Heart left ventricle (tissue), 16 donors: Measurements from ENCODE around the gene GFRAL. TPM values are rescaled to one million over a fixed set of nuclear protein-coding genes. Genes with fewer than 3 reads are reported as not detected.

Source experiments
- ATAC-seq, 4 donors: fragments of 200-7000 bp; cut with Tn5 transposase; one replicate each; pipeline ENCODE4 v1.9.1; 2020 to 2022; ENCODE audit warnings: moderate library complexity in 4 of 4, mild to moderate bottlenecking in 3 of 4, moderate number of reproducible peaks in 1 of 4
- DNase-seq, 5 donors: peaks; one replicate each; pipeline ENCODE4 v3.0.0-alpha.2; 2020
- H3K27ac ChIP-seq, 12 donors: fragments of 200-600 bp; sonication (generic) in 4 of 12; one replicate each; pipeline versions ENCODE4 v1.5.0 to v1.8.0; 2016 to 2022; ENCODE audit warnings: mild to moderate bottlenecking in 2 of 12
- H3K27me3 ChIP-seq, 9 donors: fragments of 200-600 bp; sonication (generic) in 2 of 9; one replicate each; pipeline versions ENCODE4 v1.5.1 to v1.8.0; 2016 to 2022; ENCODE audit warnings: mild to moderate bottlenecking in 3 of 9
- H3K36me3 ChIP-seq, 9 donors: fragments of 200-600 bp; sonication (generic) in 2 of 9; one replicate each; pipeline versions ENCODE4 v1.5.0 to v1.8.0; 2018 to 2022; ENCODE audit warnings: mild to moderate bottlenecking in 2 of 9
- H3K4me1 ChIP-seq, 12 donors: fragments of 200-600 bp; sonication (generic) in 4 of 12; one replicate each; pipeline versions ENCODE4 v1.5.0 to v1.8.0; 2016 to 2022; ENCODE audit warnings: mild to moderate bottlenecking in 3 of 12
- H3K4me3 ChIP-seq, 12 donors: fragments of 200-600 bp; sonication (generic) in 4 of 12; one replicate each; pipeline versions ENCODE4 v1.5.0 to v1.8.0; 2017 to 2022; ENCODE audit warnings: mild to moderate bottlenecking in 9 of 12, moderate library complexity in 4 of 12
- H3K9me3 ChIP-seq, 12 donors: fragments of 200-600 bp; sonication (generic) in 4 of 12; one replicate each; pipeline versions ENCODE4 v1.5.0 to v1.8.0; 2016 to 2022; ENCODE audit warnings: mild to moderate bottlenecking in 1 of 12
- POLR2A ChIP-seq, 2 donors: fragments of 450-650 bp; IDR thresholded peaks; one replicate each; pipeline ENCODE4 v1.6.1; 2017; ENCODE audit warnings: antibody characterized with exemption in 2 of 2, mild to moderate bottlenecking in 2 of 2, moderate library complexity in 2 of 2
- WGBS, 4 donors: extraction: QIAGEN DNeasy Blood & Tissue Kit in 2 of 4; methylation state at CpG; one replicate each; pipeline versions ENCODE4 v1.1.5 to v1.1.7; 2013 to 2018; 5-methylcytosine and 5-hydroxymethylcytosine counted together
- intact Hi-C, 10 donors: fragments of 100-400 bp; cut with DNase I; formaldehyde crosslinking; loops; one replicate each; pipeline versions ENCODE4 v1.11.1 to v1.14.2; 2022
- polyA plus RNA-seq, 2 donors: library from polyadenylated mRNA; stranded (reverse); fragments of 200-250 nt; gene quantifications; one replicate each; pipeline ENCODE4 v1.2.3, GENCODE V29; 2013
- total RNA-seq, 9 donors: library from RNA; depleted of rRNA in 2 of 9; stranded (reverse); fragments of >200 nt in 2 of 9; fragmentation: NEBNext Ultra II Directional in 3 of 9; extraction: Animal tissue kit (Norgen Biotek cat#: 25700) in 3 of 9; gene quantifications; one replicate each; pipeline versions ENCODE4 v1.1.0 to v1.2.4, GENCODE V29; 2016 to 2023
- TF ChIP-seq, protein P1 (sequence below), 12 donors: fragments of 200-600 bp; sonication (generic) in 4 of 12; IDR thresholded peaks; one replicate each; pipeline versions ENCODE4 v1.5.0 to v1.8.0; 2018 to 2022; ENCODE audit warnings: antibody characterized with exemption in 12 of 12, mild to moderate bottlenecking in 5 of 12
- donor health status: ischemic (EF 13 %, LVEDD 7.1; RV severe dilation, severe dysfunction).
- donor health status: healthy with polysubstance abuse.
- donor health status: DM: no; HTN: yes; CAD: no.
- donor health status: DM: no; HTN: no; CAD: no.
- donor health status: ischemic (EF 25% LVEDD 6.9; RV normal size, moderate dysfunction).
- donor health status: ischemic (EF 25% LVEDD 5.7; RV mildly dilated, moderate dysfunction).
- donor health status: healthy.
- donor health status: DM: yes; HTN: yes; CAD: no.
- donor health status: ischemic (EF 35%, LVEDD 5.7; RV mildly dilated, moderate dysfunction).
- donor health status: nonischemic (EF 11% LVEDD 7.7; RV severe dilation, severe dysfunction).
- donor health status: DM: yes; HTN: yes; CAD: no.
- donor health status: PGD.
- donor health status: ischemic (EF 29% LVEDD 5.4; RV normal size, mild dysfunction).
- donor health status: nonischemic (EF 23%, LVEDD 6.1; RV moderate dilation, normal function).

Gene GFRAL
- total and polyA plus RNA-seq, 11 donors = not detected

DNA sequence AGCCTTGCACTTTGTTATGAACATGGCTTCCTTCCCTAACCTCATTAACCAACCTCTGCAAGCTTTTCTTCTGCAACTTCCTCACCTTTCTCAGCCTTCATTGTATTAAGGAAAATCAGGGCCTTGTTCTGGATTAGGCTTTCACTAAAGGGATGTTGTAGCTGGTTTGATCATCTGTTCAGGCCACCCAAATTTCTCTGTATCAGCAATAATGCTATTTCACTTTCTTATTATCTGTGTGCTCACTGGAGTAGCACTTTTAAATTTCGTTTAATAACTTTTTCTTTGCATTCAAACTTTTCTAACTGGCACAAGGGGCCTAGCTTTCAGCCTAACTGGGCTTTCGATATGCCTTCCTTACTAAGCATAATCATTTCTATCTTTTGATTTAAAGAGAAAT lies 96.7 kb downstream of the GFRAL start:
- no peak for DNase-seq
- 54 to 77% (median 75%) methylated on average over 2 of the region's 2 CpGs for WGBS, 4 donors

DNA sequence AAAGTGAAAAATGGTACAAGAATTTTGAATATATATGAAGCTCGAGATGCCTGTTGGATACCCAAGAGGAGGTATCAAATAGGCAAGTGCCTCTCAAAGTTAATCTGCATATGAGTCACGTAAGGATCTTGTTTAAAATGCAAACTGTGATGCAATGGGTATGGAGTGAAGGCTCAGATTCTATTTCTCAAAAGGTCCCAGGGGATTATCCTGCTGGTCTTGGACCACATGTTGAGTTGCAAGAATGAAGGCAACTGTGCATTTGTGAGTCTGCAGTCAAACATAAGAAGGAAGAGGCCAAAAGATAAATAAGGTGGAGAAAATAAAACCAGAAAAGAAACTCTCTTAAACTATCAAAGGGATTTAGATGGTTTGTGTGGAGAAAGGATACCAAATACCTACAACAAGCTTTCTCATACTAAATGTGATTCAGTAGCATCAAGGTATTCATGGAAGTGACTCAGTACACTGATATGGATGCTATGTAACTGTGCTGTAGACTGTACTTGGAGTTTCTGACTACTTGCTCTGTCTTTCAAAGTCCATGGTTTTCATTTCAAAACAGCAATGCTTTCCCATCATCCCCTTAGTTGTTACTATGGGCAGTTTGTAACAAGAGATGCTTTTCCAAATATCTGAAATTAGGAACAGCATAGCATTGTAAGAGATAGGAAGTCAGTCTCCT lies 106.3 kb downstream of the GFRAL start:
- Histone ChIP-seq H3K4me3 (no peak overlapping the region), H3K9me3 (no peaks in the 10 kb centered on the region), H3K27me3 (no peaks in the 10 kb centered on the region), H3K27ac (no peak overlapping the region), H3K4me1 (no peaks in the 10 kb centered on the region), H3K36me3 (no peaks in the 10 kb centered on the region)
- ATAC-seq (no peak), DNase-seq (no peak)
- no peak for TF ChIP-seq POLR2A (IDR thresholded peaks at IDR 0.05)
- intact Hi-C loops = loop anchor here in 1 of 10 donors (10.0 kb wide), 1 partner anchor 139 kb away; no protein-coding TSS in a partner anchor
- WGBS, 4 donors = 66 to 74% (median 70%) methylated on average over 2 of the region's 2 CpGs

More for the DNA sequence above, 96.7 kb downstream of the GFRAL start:
- no peaks in the 10 kb centered on the region for H3K4me1 ChIP-seq
- H3K27me3 ChIP-seq = no peaks in the 10 kb centered on the region
- TF ChIP-seq POLR2A (IDR thresholded peaks at IDR 0.05) = no peak
- TF ChIP-seq, protein P1, sequence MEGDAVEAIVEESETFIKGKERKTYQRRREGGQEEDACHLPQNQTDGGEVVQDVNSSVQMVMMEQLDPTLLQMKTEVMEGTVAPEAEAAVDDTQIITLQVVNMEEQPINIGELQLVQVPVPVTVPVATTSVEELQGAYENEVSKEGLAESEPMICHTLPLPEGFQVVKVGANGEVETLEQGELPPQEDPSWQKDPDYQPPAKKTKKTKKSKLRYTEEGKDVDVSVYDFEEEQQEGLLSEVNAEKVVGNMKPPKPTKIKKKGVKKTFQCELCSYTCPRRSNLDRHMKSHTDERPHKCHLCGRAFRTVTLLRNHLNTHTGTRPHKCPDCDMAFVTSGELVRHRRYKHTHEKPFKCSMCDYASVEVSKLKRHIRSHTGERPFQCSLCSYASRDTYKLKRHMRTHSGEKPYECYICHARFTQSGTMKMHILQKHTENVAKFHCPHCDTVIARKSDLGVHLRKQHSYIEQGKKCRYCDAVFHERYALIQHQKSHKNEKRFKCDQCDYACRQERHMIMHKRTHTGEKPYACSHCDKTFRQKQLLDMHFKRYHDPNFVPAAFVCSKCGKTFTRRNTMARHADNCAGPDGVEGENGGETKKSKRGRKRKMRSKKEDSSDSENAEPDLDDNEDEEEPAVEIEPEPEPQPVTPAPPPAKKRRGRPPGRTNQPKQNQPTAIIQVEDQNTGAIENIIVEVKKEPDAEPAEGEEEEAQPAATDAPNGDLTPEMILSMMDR (IDR thresholded peaks at IDR 0.05) = no peak
- no peak overlapping the region for H3K4me3 ChIP-seq
- H3K9me3 ChIP-seq = no peaks in the 10 kb centered on the region
- no peak overlapping the region for H3K27ac ChIP-seq
- intact Hi-C loops = no loop called here
- no peaks in the 10 kb centered on the region for H3K36me3 ChIP-seq
- no peak for ATAC-seq

DNA sequence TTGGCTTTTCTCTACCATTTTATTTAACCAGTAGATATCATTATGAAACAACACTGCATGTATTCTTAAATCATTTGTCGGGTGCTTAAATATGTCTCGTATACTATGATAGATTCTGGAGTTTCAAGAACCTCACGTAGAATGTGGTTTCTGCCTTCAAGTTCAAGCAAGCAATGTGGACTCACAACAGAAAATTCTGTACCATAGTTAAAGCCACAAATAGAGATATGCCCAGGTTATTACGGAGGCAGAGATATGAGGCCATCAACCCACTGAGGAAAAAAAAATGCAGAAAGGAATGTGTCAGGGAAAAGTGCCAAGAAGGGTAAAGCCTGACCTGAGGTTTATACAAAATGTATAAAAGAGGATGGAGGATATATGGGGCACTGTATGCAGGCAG lies 109.9 kb downstream of the GFRAL start:
- no peak for DNase-seq
- WGBS, 4 donors = 70 to 76% (median 73%) methylated on average over 4 of the region's 4 CpGs
- Histone ChIP-seq H3K9me3 (no peaks in the 10 kb centered on the region), H3K4me3 (no peak overlapping the region), H3K4me1 (no peaks in the 10 kb centered on the region), H3K36me3 (no peaks in the 10 kb centered on the region), H3K27ac (no peak overlapping the region), H3K27me3 (no peaks in the 10 kb centered on the region)
- intact Hi-C loops = loop anchor here in 1 of 10 donors (10.0 kb wide), 1 partner anchor 142 kb away; no protein-coding TSS in a partner anchor
- ATAC-seq = no peak
- TF ChIP-seq, protein P1 (IDR thresholded peaks at IDR 0.05) = no peak

DNA sequence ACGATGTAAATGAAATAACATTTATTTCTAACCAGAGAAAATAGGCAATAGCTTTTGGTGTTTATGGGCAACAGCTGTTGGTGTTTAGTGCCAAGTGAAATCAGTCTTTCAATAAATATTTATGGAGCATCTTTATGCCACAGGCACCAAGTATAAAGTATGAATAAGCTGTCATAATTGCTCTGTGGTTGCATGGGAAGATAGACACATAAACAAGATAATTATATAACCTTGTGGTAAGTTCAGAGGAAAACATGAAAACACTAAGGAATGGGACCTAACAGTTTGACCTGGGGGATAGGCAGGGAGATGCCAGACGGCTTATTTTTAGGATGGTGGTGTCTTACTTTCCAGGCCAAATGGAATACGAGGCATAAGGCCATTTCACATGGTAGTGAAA lies 110.9 kb downstream of the GFRAL start:
- intact Hi-C loops = loop anchor here in 1 of 10 donors (10.0 kb wide), 1 partner anchor 143 kb away; no protein-coding TSS in a partner anchor
- TF ChIP-seq, protein P1 (IDR thresholded peaks at IDR 0.05) = no peak
- TF ChIP-seq POLR2A (IDR thresholded peaks at IDR 0.05) = no peak
- WGBS, 4 donors = 71 to 83% (median 82%) methylated on average over 3 of the region's 3 CpGs
- Histone ChIP-seq H3K4me1 (no peaks in the 10 kb centered on the region), H3K36me3 (no peaks in the 10 kb centered on the region), H3K4me3 (no peak overlapping the region), H3K27me3 (no peaks in the 10 kb centered on the region), H3K9me3 (no peaks in the 10 kb centered on the region), H3K27ac (no peak overlapping the region)
- ATAC-seq (no peak), DNase-seq (no peak)
